KMS-11 (cell line): Measurements from ENCODE around the gene UGT3A1.
"Not testable (repeated sequence)": the region's sequence is repeated elsewhere in the genome, so short reads cannot be mapped to it uniquely, and the experiment has no call there.

Experiments
- H2AFZ ChIP-seq: fragments of 200-600 bp; sonication (generic); 2 replicates; pipeline ENCODE4 v1.6.1; 2016; ENCODE audit warnings: antibody characterized with exemption, mixed run types, low read depth
- H3K27ac ChIP-seq: fragments of 200-600 bp; sonication (generic); 2 replicates; pipeline ENCODE4 v1.6.1; 2016; ENCODE audit warnings: mild to moderate bottlenecking, mixed run types
- H3K27me3 ChIP-seq: fragments of 200-600 bp; sonication (generic); 2 replicates; pipeline ENCODE4 v1.6.1; 2017; ENCODE audit warnings: mild to moderate bottlenecking, low read depth, mixed run types, moderate library complexity; ENCODE audit not compliant: insufficient read depth
- H3K36me3 ChIP-seq: fragments of 200-600 bp; sonication (generic); 2 replicates; pipeline ENCODE4 v1.6.1; 2017; ENCODE audit warnings: mild to moderate bottlenecking, mixed run types; ENCODE audit not compliant: insufficient read depth
- H3K4me1 ChIP-seq: fragments of 200-600 bp; sonication (generic); 2 replicates; pipeline ENCODE4 v1.6.1; 2016; ENCODE audit warnings: mild to moderate bottlenecking, low read depth, mixed run types; ENCODE audit not compliant: poor library complexity, severe bottlenecking
- H3K4me2 ChIP-seq: fragments of 200-600 bp; sonication (generic); 2 replicates; pipeline ENCODE4 v1.7.0; 2016; ENCODE audit warnings: mild to moderate bottlenecking, mixed run types
- H3K4me3 ChIP-seq: fragments of 200-600 bp; sonication (generic); IDR thresholded peaks from 2 replicates; pipeline ENCODE4 v1.6.1; 2017; ENCODE audit warnings: low read depth, low read length, mixed read lengths; ENCODE audit not compliant: insufficient read depth
- H3K79me2 ChIP-seq: fragments of 200-600 bp; sonication (generic); 2 replicates; pipeline ENCODE4 v1.6.1; 2016; ENCODE audit warnings: low read depth, mixed run types; ENCODE audit not compliant: insufficient read depth
- H3K9ac ChIP-seq: fragments of 200-600 bp; sonication (generic); 2 replicates; pipeline ENCODE4 v1.6.1; 2016; ENCODE audit warnings: mild to moderate bottlenecking, mixed run types
- H4K20me1 ChIP-seq: fragments of 200-600 bp; sonication (generic); 2 replicates; pipeline ENCODE4 v1.6.1; 2016; ENCODE audit warnings: mild to moderate bottlenecking, mixed run types; ENCODE audit not compliant: insufficient read depth
- CTCF ChIP-seq: fragments of 200-600 bp; sonication (generic); conservative IDR thresholded peaks from 2 replicates; pipeline ENCODE4 v1.6.1; 2017; ENCODE audit warnings: low read depth, mild to moderate bottlenecking, antibody characterized with exemption, low read length, moderate library complexity, mixed read lengths

UGT3A1 gene

GRCh38 chr5:35987776-35988175 lies 3.4 kb downstream of the UGT3A1 start:
- Histone ChIP-seq H3K4me1 (no peaks in the 10 kb centered on the region), H4K20me1 (no peaks in the 10 kb centered on the region), H3K9ac (no peak overlapping the region), H3K4me3 (no peak overlapping the region), H3K4me2 (no peak overlapping the region), H2AFZ (no peak overlapping the region), H3K27ac (no peak overlapping the region), H3K36me3 (no peaks in the 10 kb centered on the region), H3K79me2 (no peaks in the 10 kb centered on the region), H3K27me3 (no peaks in the 10 kb centered on the region)
- no peak for TF ChIP-seq CTCF

DNA sequence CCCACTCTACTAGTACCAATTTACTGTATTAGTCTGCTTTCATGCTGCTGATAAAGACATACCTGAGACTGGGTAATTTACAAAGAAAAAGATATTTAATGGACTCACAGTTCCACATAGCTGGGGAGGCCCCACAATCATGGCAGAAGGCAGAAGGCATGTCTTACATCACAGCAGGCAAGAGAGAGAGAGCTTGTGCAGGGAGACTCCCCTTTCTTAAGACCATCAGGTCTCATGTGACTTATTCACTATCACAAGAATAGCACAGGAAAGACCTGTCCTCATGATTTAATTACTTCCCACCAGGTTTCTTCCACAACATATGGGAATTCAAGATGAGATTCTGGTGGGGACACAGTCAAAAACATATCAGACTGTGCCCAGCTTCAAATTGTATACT lies 11.5 kb downstream of the UGT3A1 start:
- Histone ChIP-seq H3K27me3 (no peaks in the 10 kb centered on the region), H2AFZ (no peak overlapping the region), H3K9ac (no peak overlapping the region), H4K20me1 (no peaks in the 10 kb centered on the region), H3K27ac (no peak overlapping the region), H3K4me3 (no peak overlapping the region), H3K36me3 (no peaks in the 10 kb centered on the region), H3K4me1 (no peaks in the 10 kb centered on the region), H3K79me2 (no peaks in the 10 kb centered on the region), H3K4me2 (no peak overlapping the region)
- no peak for TF ChIP-seq CTCF

- H3K27me3 ChIP-seq, H3K27ac ChIP-seq, H3K4me3 ChIP-seq, H3K4me2 ChIP-seq, H3K9ac ChIP-seq, H3K4me1 ChIP-seq, H3K36me3 ChIP-seq, H3K79me2 ChIP-seq, H4K20me1 ChIP-seq, H2AFZ ChIP-seq: not testable (repeated sequence)
Observed at GRCh38 chr5:35976859-35977258, 14.3 kb downstream of the UGT3A1 start.

GRCh38 chr5:35974570-35974969 lies 16.6 kb downstream of the UGT3A1 start:
- no peaks in the 10 kb centered on the region for H3K27me3 ChIP-seq
- H3K4me2 ChIP-seq, result no peak overlapping the region
- H3K36me3 ChIP-seq, result no peaks in the 10 kb centered on the region
- H3K79me2 ChIP-seq, result no peaks in the 10 kb centered on the region
- H3K27ac ChIP-seq, result no peak overlapping the region
- no peak overlapping the region for H2AFZ ChIP-seq
- no peaks in the 10 kb centered on the region for H3K4me1 ChIP-seq
- no peak for TF ChIP-seq CTCF
- no peaks in the 10 kb centered on the region for H4K20me1 ChIP-seq
- no peak overlapping the region for H3K9ac ChIP-seq
- no peak overlapping the region for H3K4me3 ChIP-seq

DNA sequence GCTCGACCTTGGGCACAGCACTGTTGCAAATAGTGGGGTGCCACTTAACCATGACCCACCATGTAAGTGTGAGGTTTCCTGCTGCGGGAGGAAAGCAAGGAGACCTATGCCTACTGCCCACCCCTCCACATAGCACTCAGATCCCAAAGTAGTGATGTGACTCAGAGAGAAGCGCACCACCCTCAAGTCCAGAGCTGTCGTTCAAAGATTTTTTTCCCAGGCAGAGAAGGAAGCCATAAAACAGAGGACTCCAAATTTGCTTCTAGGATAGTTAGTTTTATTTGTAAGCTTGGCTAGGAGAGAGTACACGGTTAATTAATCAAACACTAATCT lies 19.3 kb downstream of the UGT3A1 start:
- no peak overlapping the region for H3K9ac ChIP-seq
- H3K36me3 ChIP-seq, result no peaks in the 10 kb centered on the region
- H3K79me2 ChIP-seq, result no peaks in the 10 kb centered on the region
- no peaks in the 10 kb centered on the region for H3K4me1 ChIP-seq
- H4K20me1 ChIP-seq, result no peaks in the 10 kb centered on the region
- H3K27me3 ChIP-seq, result no peaks in the 10 kb centered on the region
- TF ChIP-seq CTCF, result no peak
- H3K4me2 ChIP-seq, result no peak overlapping the region
- no peak overlapping the region for H2AFZ ChIP-seq
- H3K27ac ChIP-seq, result no peak overlapping the region
- no peak overlapping the region for H3K4me3 ChIP-seq
